ENCODE measurements around the gene STX18.

The STX18 gene

GRCh38 chr4:4411906-4412305 lies 129.9 kb downstream of the STX18 start:
- Histone ChIP-seq H3K4ac (ENCODE audit: low read depth, low read length) (no peak overlapping the region), H2BK120ac (ENCODE audit: insufficient read depth, low read length, poor library complexity) (no peak overlapping the region), H3K9ac (ENCODE audit: low read length) (no peak overlapping the region), H3K9me3 (ENCODE audit: insufficient read depth, low read depth, low read length) (peaks cover 7% of the 10 kb centered on the region), H2AFZ (ENCODE audit: insufficient read depth, low read length, poor library complexity) (no peak overlapping the region), H4K12ac (ENCODE audit: low read depth, low read length) (no peak overlapping the region), H3K79me2 (ENCODE audit: control insufficient read depth, insufficient read depth, low read length, poor library complexity) (no peaks in the 10 kb centered on the region), H3K27me3 (ENCODE audit: insufficient read depth, low read length) (no peaks in the 10 kb centered on the region), H3K18ac (ENCODE audit: low read length) (no peak overlapping the region), H3K14ac (ENCODE audit: low read length) (no peak overlapping the region), H2AK5ac (ENCODE audit: low read length) (no peak overlapping the region), H4K8ac (ENCODE audit: low read depth, low read length) (no peak overlapping the region), H3K79me1 (ENCODE audit: low read length) (no peaks in the 10 kb centered on the region), H2BK5ac (ENCODE audit: low read depth, low read length, poor library complexity) (no peak overlapping the region), H3K4me1 (ENCODE audit: control insufficient read depth in 1 of 2, insufficient read depth in 2 of 2, low read length in 2 of 2) (peaks cover 0 to 1% of the 10 kb centered on the region in 2 experiments), H3K4me2 (ENCODE audit: low read length) (no peak overlapping the region), H4K91ac (ENCODE audit: low read depth, low read length) (no peak overlapping the region), H3K27ac (ENCODE audit: low read depth, low read length) (no peak overlapping the region), H2BK12ac (ENCODE audit: low read length) (no peak overlapping the region), H3K36me3 (ENCODE audit: control insufficient read depth in 1 of 2, insufficient read depth in 2 of 2, low read length in 2 of 2) (peaks cover 26 to 37% of the 10 kb centered on the region in 2 experiments), H3K23ac (ENCODE audit: low read length) (no peak overlapping the region), H3K4me3 (ENCODE audit: low read depth, low read length) (no peak overlapping the region)
- DNase-seq = no peak
- WGBS (ENCODE audit: extremely low coverage, insufficient coverage, insufficient read length) = no CpG with 5 or more reads among the region's 15 CpGs

DNA sequence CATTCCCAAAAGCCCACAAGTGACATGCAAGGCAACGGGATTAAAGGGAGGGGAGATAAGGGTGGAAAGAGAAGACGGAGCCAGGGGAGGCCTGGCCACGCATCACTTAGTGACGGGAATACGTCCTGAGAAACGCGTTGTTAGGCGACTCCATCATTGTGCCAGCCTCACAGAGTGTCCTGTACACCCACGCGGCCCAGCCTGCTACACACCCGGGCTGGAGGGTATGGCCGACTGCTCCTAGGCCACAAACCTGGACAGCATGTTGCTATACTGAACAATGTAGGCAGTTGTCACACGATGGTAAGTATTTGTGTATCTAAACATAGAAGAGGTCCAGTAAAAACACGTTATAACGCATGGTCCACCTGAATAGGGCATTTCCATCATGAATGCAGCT lies 131.6 kb downstream of the STX18 start:
- Histone ChIP-seq H2BK12ac (ENCODE audit: low read length) (no peak overlapping the region), H3K23ac (ENCODE audit: low read length) (no peak overlapping the region), H2BK120ac (ENCODE audit: insufficient read depth, low read length, poor library complexity) (no peak overlapping the region), H3K18ac (ENCODE audit: low read length) (no peak overlapping the region), H2AK5ac (ENCODE audit: low read length) (no peak overlapping the region), H3K14ac (ENCODE audit: low read length) (no peak overlapping the region), H3K36me3 (ENCODE audit: control insufficient read depth in 1 of 2, insufficient read depth in 2 of 2, low read length in 2 of 2) (peaks cover 17 to 26% of the 10 kb centered on the region in 2 experiments), H3K27ac (ENCODE audit: low read depth, low read length) (no peak overlapping the region), H3K4me2 (ENCODE audit: low read length) (no peak overlapping the region), H4K12ac (ENCODE audit: low read depth, low read length) (no peak overlapping the region), H2BK5ac (ENCODE audit: low read depth, low read length, poor library complexity) (no peak overlapping the region), H3K9me3 (ENCODE audit: insufficient read depth, low read depth, low read length) (peaks cover 2% of the 10 kb centered on the region), H4K8ac (ENCODE audit: low read depth, low read length) (no peak overlapping the region), H3K4me3 (ENCODE audit: low read depth, low read length) (no peak overlapping the region), H3K9ac (ENCODE audit: low read length) (no peak overlapping the region), H3K79me1 (ENCODE audit: low read length) (no peaks in the 10 kb centered on the region), H3K27me3 (ENCODE audit: insufficient read depth, low read length) (no peaks in the 10 kb centered on the region), H3K4ac (ENCODE audit: low read depth, low read length) (no peak overlapping the region), H2AFZ (ENCODE audit: insufficient read depth, low read length, poor library complexity) (no peak overlapping the region), H3K79me2 (ENCODE audit: control insufficient read depth, insufficient read depth, low read length, poor library complexity) (no peaks in the 10 kb centered on the region), H4K91ac (ENCODE audit: low read depth, low read length) (no peak overlapping the region), H3K4me1 (ENCODE audit: control insufficient read depth in 1 of 2, insufficient read depth in 2 of 2, low read length in 2 of 2) (peaks cover 0 to 7% of the 10 kb centered on the region in 2 experiments)
- DNase-seq = no peak
- WGBS (ENCODE audit: extremely low coverage, insufficient coverage, insufficient read length) = no CpG with 5 or more reads among the region's 15 CpGs

DNA sequence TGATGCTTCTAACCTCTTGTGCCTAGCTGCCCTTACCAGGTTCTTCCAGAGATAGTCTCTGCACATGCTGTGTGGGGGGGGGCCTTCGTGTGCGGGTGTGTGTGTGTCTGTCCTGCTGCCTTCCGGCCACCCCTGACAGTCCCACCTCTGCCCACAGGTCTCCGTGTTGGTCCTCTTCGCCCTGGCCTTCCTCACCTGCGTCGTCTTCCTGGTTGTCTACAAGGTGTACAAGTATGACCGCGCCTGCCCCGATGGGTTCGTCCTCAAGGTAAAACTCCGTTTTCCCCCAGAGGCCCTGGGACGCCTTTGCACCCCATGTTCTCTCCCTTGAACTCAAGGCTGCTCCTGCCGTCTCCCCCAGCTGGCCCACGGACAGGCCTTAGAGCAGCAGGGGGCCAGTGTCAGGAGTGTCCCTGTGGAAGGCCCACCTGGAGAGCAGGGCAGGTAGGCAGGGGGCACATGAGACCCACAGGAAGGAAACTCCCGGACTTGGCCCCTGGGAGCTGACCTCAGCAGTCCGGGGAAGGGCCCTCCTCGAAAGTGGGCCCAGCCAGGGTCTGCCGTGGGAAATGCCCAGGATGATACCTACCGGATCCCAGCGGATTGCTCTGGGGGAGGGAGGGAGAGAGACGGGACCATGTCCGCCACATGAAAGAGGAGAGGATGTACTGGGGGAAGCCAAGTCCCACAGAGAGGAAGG lies 132.3 kb downstream of the STX18 start:
- H4K8ac ChIP-seq (ENCODE audit: low read depth, low read length) = no peak overlapping the region
- H3K18ac ChIP-seq (ENCODE audit: low read length) = no peak overlapping the region
- no peak overlapping the region for H2BK12ac ChIP-seq (ENCODE audit: low read length)
- no peak overlapping the region for H3K9ac ChIP-seq (ENCODE audit: low read length)
- H2BK5ac ChIP-seq (ENCODE audit: low read depth, low read length, poor library complexity) = no peak overlapping the region
- H4K91ac ChIP-seq (ENCODE audit: low read depth, low read length) = no peak overlapping the region
- no peak overlapping the region for H3K14ac ChIP-seq (ENCODE audit: low read length)
- H3K4me2 ChIP-seq (ENCODE audit: low read length) = no peak overlapping the region
- no CpG with 5 or more reads among the region's 23 CpGs for WGBS (ENCODE audit: extremely low coverage, insufficient coverage, insufficient read length)
- H3K27me3 ChIP-seq (ENCODE audit: insufficient read depth, low read length) = no peaks in the 10 kb centered on the region
- no peak overlapping the region for H2AFZ ChIP-seq (ENCODE audit: insufficient read depth, low read length, poor library complexity)
- no peak overlapping the region for H2BK120ac ChIP-seq (ENCODE audit: insufficient read depth, low read length, poor library complexity)
- H3K9me3 ChIP-seq (ENCODE audit: insufficient read depth, low read depth, low read length) = no peaks in the 10 kb centered on the region
- H4K12ac ChIP-seq (ENCODE audit: low read depth, low read length) = no peak overlapping the region
- no peak overlapping the region for H3K4ac ChIP-seq (ENCODE audit: low read depth, low read length)
- no peaks in the 10 kb centered on the region for H3K79me1 ChIP-seq (ENCODE audit: low read length)
- H3K23ac ChIP-seq (ENCODE audit: low read length) = no peak overlapping the region
- peaks cover 0 to 7% of the 10 kb centered on the region in 2 experiments for H3K4me1 ChIP-seq (ENCODE audit: control insufficient read depth in 1 of 2, insufficient read depth in 2 of 2, low read length in 2 of 2)
- no peak overlapping the region for H3K27ac ChIP-seq (ENCODE audit: low read depth, low read length)
- H3K36me3 ChIP-seq (ENCODE audit: control insufficient read depth in 1 of 2, insufficient read depth in 2 of 2, low read length in 2 of 2) = peaks cover 13 to 21% of the 10 kb centered on the region in 2 experiments
- no peak overlapping the region for H2AK5ac ChIP-seq (ENCODE audit: low read length)
- H3K79me2 ChIP-seq (ENCODE audit: control insufficient read depth, insufficient read depth, low read length, poor library complexity) = no peaks in the 10 kb centered on the region
- no peak for DNase-seq
- H3K4me3 ChIP-seq (ENCODE audit: low read depth, low read length) = no peak overlapping the region

DNA sequence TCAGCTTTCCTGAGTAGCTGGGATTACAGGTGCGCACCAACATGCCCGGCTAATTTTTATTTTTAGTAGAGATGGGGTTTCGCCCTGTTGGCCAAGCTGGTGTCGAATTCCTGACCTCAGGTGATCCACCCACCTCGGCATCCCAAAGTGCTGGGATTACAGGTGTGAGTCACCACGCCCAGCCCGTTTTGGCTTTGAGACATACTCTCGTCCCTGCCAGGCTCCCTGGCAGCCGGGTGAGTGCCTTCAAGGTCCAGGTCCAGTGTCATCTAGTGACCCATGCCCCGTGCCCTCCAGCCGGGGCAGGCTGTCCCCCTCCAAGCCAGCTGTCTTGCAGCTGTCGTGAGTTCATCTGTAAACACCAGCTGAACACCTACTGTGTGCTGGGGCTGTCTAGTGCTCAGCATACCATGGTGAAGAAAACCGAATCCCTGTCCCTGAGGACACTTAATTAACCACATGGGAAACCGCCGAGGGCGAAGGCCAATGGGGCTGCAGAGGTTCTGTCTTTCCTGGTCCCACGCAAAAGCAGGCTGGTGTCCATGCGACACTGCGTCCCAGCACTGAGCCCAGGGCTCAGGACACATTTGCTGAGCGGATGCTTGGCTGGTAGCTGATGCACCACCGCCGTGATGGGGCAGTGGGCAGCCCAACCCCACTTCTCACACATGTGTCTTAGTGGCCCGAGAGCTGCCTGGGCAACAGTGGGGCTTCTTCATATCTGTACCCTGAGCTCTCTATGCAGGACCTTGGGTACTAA lies 133.1 kb downstream of the STX18 start:
- Histone ChIP-seq H2BK120ac (ENCODE audit: insufficient read depth, low read length, poor library complexity) (no peak overlapping the region), H3K4me1 (ENCODE audit: control insufficient read depth in 1 of 2, insufficient read depth in 2 of 2, low read length in 2 of 2) (peaks cover 0 to 7% of the 10 kb centered on the region in 2 experiments), H3K9me3 (ENCODE audit: insufficient read depth, low read depth, low read length) (no peaks in the 10 kb centered on the region), H3K27me3 (ENCODE audit: insufficient read depth, low read length) (no peaks in the 10 kb centered on the region), H4K12ac (ENCODE audit: low read depth, low read length) (no peak overlapping the region), H3K14ac (ENCODE audit: low read length) (no peak overlapping the region), H3K36me3 (ENCODE audit: control insufficient read depth in 1 of 2, insufficient read depth in 2 of 2, low read length in 2 of 2) (peaks cover 13 to 21% of the 10 kb centered on the region in 2 experiments), H3K18ac (ENCODE audit: low read length) (no peak overlapping the region), H3K79me1 (ENCODE audit: low read length) (no peaks in the 10 kb centered on the region), H4K8ac (ENCODE audit: low read depth, low read length) (no peak overlapping the region), H3K27ac (ENCODE audit: low read depth, low read length) (no peak overlapping the region), H4K91ac (ENCODE audit: low read depth, low read length) (no peak overlapping the region), H2AK5ac (ENCODE audit: low read length) (no peak overlapping the region), H3K4me3 (ENCODE audit: low read depth, low read length) (no peak overlapping the region), H2AFZ (ENCODE audit: insufficient read depth, low read length, poor library complexity) (no peak overlapping the region), H3K4me2 (ENCODE audit: low read length) (no peak overlapping the region), H3K23ac (ENCODE audit: low read length) (no peak overlapping the region), H2BK12ac (ENCODE audit: low read length) (no peak overlapping the region), H3K79me2 (ENCODE audit: control insufficient read depth, insufficient read depth, low read length, poor library complexity) (no peaks in the 10 kb centered on the region), H3K4ac (ENCODE audit: low read depth, low read length) (no peak overlapping the region), H3K9ac (ENCODE audit: low read length) (no peak overlapping the region), H2BK5ac (ENCODE audit: low read depth, low read length, poor library complexity) (no peak overlapping the region)
- DNase-seq = no peak
- WGBS (ENCODE audit: extremely low coverage, insufficient coverage, insufficient read length) = no CpG with 5 or more reads among the region's 23 CpGs

Measured in trophoblast cell (in vitro differentiated cells and primary cell).